Stimulated activated CD8-positive, alpha-beta memory T cell treated with anti-CD3 and anti-CD28 coated beads, Interleukin-7, amount 100 ng/mL, for 48 hours (primary cell): ENCODE data around the gene DOCK7.
A peak's percentile ranks its signal among the peaks of the same experiment; 100 is the strongest.

Experiments
- DNase-seq, 2 donors: peaks; one replicate each; pipeline ENCODE4 v3.0.0-alpha.2; 2020; ENCODE audit warnings: low read depth in 1 of 2; ENCODE audit errors: extremely low read depth in 1 of 2

Gene DOCK7

GRCh38 chr1:62476525-62477219, 211.5 kb downstream of the DOCK7 start:
- no peak for DNase-seq

DNA sequence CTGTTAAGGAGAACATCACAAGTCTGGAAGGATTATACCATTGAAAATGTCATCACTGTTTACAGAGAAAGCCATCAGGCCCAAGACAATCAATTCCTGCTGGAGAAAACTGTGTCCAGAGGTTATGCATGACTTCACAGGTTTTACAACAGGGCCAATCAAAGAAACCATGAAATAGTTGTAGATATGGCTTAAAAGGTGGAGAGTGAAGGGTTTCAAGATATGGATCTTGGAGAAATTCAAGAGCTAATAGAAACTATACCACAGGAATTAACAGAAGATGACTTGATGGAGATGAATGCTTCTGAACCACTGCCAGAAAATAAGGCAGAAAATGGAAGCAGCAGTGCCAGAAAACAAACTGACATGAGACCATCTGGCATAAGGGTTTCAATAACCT, 221.1 kb downstream of the DOCK7 start:
- no peak for DNase-seq

DNA sequence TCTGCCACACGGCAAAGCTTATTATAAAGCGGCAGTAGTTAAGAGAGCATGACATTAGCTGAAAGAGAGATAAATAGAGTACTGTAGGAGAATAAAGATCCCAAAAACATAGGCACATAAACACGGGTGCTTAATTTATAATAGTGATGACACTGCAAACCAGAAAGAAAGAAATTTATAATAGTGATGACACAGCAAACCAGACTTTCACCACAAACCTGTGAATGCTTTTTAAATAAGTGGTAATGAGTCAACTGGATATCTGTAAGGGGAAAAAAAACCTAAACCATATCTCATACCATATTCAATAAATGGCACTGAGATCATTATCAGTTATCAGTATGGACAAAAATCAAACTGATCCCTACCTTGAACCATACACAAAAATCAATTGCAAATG, 225.8 kb downstream of the DOCK7 start:
- no peak for DNase-seq

- no peak for DNase-seq
Observed at GRCh38 chr1:62457955-62458354, 230.2 kb downstream of the DOCK7 start.

DNA sequence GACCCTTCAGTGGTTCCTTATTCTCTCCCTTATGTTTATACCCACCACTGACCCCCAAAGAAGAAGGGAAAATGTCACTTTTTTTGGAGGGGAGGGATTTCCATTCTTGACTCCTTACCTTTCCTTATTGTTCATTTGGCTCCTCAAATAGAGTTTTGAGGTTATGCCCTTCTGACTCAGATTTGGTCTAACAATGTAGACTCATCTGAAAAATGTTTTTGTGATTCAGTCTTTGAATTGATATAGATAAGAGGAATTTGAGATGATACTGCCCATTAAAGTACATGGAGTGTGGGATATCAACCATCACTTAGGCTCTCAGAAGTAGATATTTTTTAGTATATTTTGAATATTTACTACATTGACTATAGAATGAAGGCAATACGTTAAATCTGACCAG, 235.2 kb downstream of the DOCK7 start:
- DNase-seq = no peak

DNA sequence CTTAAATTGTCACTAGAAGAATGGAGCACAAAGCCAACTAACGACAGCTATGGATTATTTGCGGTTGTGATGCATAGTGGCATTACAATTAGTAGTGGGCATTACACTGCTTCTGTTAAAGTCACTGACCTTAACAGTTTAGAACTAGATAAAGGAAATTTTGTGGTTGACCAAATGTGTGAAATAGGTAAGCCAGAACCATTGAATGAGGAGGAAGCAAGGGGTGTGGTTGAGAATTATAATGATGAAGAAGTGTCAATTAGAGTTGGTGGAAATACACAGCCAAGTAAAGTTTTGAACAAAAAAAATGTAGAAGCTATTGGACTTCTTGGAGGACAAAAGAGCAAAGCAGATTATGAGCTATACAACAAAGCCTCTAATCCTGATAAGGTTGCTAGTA, 237.9 kb downstream of the DOCK7 start:
- no peak for DNase-seq

- no peak for DNase-seq
Observed at GRCh38 chr1:62448221-62448933, 239.8 kb downstream of the DOCK7 start.

DNA sequence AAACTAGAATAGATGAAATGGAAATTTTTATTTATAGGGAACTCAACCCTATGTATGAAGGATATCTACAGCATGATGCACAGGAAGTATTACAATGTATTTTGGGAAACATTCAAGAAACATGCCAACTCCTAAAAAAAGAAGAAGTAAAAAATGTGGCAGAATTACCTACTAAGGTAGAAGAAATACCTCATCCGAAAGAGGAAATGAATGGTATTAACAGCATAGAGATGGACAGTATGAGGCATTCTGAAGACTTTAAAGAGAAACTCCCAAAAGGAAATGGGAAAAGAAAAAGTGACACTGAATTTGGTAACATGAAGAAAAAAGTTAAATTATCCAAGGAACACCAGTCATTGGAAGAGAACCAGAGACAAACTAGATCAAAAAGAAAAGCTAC, 243.5 kb downstream of the DOCK7 start:
- no peak for DNase-seq

DNA sequence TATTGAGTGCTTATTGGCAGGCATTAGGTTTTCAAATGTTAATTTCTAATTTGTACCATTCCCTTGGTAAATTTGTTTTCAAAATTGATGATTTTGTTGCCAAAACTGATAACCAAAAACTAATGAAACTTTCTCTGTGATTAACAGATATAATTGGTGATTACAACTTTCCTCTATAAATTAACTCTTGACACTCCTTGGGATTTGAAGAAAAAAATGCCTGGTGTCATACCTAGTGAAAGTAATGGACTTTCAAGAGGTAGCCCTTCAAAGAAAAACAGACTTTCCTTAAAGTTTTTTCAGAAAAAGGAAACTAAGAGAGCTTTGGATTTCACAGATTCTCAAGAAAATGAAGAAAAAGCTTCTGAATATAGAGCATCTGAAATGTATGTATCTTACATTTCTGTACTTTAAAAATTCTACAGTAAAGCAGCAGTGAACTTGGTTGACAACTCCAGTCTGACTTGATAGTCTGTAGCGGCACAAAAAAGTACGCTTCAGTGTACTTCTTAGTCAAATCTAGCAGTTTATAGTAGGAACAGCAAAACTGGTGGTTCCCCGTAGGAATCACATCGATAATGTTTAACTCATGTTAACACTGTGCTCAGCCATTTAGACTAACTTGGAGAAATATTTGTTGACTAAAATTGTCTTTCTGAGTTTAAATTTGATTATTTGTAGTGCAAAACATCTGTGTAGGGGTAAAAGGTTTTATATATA, 248.4 kb downstream of the DOCK7 start:
- no peak for DNase-seq

DNA sequence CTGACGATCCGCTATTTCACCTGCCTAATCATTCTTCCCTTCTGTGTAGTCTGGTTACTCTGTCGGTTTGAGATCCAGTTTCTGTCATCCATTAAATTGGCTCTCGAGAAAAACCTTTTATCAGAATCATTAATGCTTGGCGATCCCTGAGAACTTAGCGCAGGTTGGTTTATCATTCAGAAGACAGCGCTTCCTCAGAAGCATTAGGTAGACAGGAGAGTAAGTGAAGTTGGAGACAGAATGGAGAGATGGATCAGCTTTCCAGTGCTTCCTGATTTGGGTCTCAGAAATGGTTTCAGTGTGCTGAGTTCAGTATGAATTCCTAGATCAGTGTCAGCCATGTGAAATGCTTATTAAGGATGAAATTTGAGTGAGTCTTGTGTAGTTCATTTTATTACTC, 250.0 kb downstream of the DOCK7 start:
- DNase-seq = no peak

DNA sequence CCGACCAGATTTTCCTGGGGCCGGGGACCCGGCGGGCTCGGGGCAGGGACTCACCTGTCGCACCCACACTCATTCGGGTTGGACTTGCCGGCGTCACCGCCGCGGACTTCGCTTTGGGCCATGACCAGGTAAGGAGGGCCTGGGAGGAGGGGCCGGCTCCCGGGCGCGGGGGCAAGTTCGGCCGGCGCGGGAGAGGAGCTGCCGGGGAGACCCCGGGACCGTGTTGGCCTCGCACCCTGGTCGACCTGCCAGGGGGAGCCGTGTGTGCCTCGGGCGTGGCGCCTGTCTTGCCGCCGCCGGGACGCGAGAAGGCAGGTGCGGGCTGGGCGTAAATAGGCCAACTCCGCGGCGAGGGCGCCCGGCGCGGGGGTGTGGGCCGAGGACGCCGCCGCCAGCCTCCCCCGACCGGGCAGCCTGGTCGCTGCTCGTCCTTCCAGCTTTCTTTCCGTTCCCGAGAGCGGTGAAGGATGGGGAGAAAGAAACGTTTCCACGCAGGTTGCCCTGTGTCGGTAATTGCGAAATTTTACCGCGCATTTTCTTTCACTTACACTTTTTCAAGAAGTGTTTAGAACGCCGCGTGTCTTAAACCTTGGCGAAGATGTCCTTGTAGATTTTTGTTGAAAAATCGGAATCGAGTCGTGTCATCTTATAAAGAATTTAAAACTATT, 250.8 kb downstream of the DOCK7 start:
- peak in 1 of 2 donors; percentile 25 for DNase-seq

DNA sequence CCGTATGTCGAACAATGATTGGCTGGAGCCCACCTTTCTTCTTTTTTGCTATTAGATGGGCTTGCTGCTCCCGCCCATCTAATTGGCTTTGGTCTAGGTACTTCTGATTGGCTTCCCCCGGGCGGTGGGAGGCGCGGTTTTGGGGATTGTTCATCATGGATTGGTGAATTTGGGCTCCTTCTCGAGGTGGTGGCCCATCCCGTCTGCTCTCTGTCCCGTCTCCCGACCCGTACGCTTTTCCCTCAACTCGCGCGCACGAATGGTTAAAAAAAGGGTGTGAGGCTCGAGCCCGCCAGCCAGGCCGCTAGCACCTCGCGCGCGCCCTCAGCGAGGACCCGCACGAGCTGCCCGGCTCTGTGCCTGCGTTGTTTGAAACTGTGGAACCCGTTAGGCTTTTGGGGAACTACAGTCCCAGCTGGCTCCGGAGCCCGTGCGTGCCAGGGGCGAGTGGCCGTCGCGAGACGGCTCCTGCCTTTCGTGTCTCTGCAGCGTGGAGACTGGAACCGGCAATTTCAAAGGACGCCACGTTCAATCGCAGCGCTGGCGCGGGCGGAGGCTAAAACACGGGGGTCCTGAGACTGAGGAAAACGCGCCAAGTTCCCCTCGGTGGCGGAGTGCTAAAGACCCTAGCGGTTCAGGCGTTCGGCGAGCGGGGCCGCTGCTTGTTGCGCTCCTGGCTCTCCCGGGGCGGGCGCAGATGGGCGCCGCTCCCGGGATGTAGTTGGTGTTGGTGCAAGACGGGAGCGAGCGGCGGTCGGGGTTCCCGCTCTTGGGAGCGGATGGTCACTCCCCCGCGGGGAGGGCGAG, 251.5 kb downstream of the DOCK7 start, which contains the start of gene USP1:
TSS of gene USP1 (plus strand) at position 584 of the 807 bp plus-strand sequence. CDS start 2,819 bp downstream, outside the sequence.
- peak; percentile 86 to 98 for DNase-seq

DNA sequence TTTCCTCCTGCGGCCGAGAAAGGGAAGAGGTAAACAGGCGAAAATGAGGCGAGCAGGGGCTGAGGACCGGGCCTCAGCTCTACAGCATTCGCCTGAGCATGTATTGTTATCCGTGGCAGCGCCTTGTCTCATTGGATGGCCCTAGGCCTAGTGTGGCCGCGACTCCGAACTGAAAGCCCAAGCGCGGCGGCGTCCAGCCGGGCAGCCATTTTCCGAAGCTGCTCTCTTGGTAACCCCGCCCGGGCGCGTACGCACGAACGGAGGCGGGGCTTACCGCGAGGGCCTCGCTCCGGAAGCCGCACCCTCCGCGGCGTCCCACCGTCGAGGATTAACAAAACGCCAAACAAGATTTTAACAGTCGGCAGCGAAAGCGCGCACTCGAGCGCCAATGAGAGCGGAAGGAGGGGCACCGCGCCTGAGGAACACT, 252.1 kb downstream of the DOCK7 start:
- DNase-seq = peak in 1 of 2 donors; percentile 93

- DNase-seq = no peak
Observed at GRCh38 chr1:62435231-62436038, 252.8 kb downstream of the DOCK7 start.

- no peak for DNase-seq
Observed at GRCh38 chr1:62434618-62435001, 253.6 kb downstream of the DOCK7 start.

GRCh38 chr1:62433861-62434617, 254.1 kb downstream of the DOCK7 start:
- no peak for DNase-seq

DNA sequence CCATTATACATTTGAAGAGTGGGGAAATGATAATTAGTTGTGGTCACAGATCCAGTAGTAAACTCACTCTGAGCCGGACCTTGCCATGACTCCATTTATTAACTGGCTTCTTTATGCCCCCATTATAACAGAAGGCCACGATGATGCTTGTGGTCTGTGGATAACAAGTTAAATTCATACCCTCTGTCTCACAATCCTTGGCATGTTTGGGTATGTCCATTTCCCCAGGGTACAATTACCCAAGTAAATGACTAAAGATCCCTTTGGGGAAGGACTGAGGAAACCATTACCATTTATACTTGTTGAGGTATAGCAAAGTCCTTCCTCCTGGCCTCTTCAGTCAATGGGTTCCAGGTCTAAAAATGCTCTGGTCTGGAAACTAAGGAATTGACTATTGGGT, 258.6 kb downstream of the DOCK7 start:
- DNase-seq = no peak

GRCh38 chr1:62428351-62428750, 259.8 kb downstream of the DOCK7 start:
- no peak for DNase-seq

- DNase-seq = no peak
Observed at GRCh38 chr1:62426794-62427193, 261.4 kb downstream of the DOCK7 start.
